Activated T-helper 1 cell treated with anti-CD3 and anti-CD28 coated beads, Interleukin-12 subunit alpha, Interleukin-12 subunit beta, Interleukin-2, Interleukin-4 antibody, amounts not matched to agents 30 ng/mL and 10 ng/mL and 1 ng/mL, durations not matched to agents 14 hours and 24 hours and 36 hours (primary cell): ENCODE data around the gene KTI12. TPM values are rescaled to one million over a fixed set of nuclear protein-coding genes. Genes with fewer than 3 reads are reported as not detected.
"Not testable (repeated sequence)": the region's sequence is repeated elsewhere in the genome, so short reads cannot be mapped to it uniquely, and the experiment has no call there.

ENCODE experiments used
- DNase-seq: peaks from one replicate; pipeline ENCODE4 v3.0.0; 2021; ENCODE audit warnings: low spot score
- H3K27ac Mint-ChIP-seq: one replicate; pipeline ENCODE4 v1.8.0; 2021; ENCODE audit warnings: mild to moderate bottlenecking, mixed read lengths
- H3K27me3 Mint-ChIP-seq: one replicate; pipeline ENCODE4 v1.8.0; 2022; ENCODE audit warnings: mild to moderate bottlenecking, moderate library complexity, mixed read lengths; ENCODE audit not compliant: insufficient read depth
- H3K36me3 Mint-ChIP-seq: one replicate; pipeline ENCODE4 v1.8.0; 2021; ENCODE audit warnings: low read depth, mixed read lengths
- H3K4me1 Mint-ChIP-seq: one replicate; pipeline ENCODE4 v1.8.0; 2021; ENCODE audit warnings: low read depth, mixed read lengths
- H3K4me3 Mint-ChIP-seq: one replicate; pipeline ENCODE4 v1.8.0; 2021; ENCODE audit warnings: mild to moderate bottlenecking, moderate library complexity, mixed read lengths
- H3K9me3 Mint-ChIP-seq: one replicate; pipeline ENCODE4 v1.8.0; 2021; ENCODE audit warnings: mixed read lengths
- intact Hi-C: fragments of 100-400 bp; cut with micrococcal nuclease; formaldehyde crosslinking; loops from one replicate; pipeline ENCODE4 v1.15.1; 2024
- total RNA-seq: library from RNA; stranded (reverse); gene quantifications from 2 replicates; pipeline ENCODE4 v1.2.3, GENCODE V29; 2022

KTI12 gene
- total RNA-seq, 1 donor from 2014 or later = 21.6 TPM

DNA sequence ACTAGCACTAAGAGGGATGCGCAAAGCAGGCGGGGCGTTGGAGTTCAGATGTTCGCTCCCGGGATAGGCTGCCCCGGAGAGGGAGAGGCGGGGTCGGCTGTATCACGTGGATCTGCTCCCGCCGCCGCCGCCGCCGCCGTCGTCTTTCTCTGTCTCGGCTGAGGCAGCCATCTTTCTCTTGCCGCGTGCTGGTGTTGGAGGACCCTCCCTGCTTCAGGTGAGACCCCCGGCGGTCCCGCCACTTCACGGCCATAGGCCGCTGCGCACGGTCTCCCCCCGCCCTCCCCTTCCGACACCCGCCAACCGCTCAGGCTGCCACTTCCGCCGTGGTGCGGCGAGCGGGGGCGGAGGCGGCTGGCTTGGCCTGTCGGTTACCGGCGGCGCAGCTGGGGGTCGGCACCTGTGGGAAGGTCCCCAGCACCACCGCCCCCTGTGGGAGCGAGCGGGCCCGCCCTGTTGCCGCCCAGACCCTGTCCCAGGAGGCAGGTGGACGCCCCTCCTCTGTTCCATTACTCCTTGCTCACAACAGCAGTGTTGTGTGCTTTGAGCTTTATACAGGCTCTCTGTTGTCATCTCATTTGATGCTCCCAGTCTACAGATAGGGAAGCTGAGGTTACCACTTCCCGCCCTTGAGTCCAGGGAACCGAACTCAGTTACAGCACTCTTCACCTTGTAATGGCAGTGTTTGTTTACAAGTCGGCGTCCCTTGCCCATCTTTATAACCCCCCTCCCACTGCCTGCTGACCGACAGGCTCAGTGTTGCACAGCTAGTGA, 22.7 kb upstream of the KTI12 start, which contains the start of gene BTF3L4:
Gene BTF3L4, plus strand, starts transcription at position 133 of the 774 bp plus-strand sequence. CDS start 3,553 bp downstream, outside the sequence.
- intact Hi-C loops = loop anchor here (1.0 to 10.0 kb wide), 16 partner anchors 23 to 1996 kb away; partner anchors contain the start of genes CC2D1B, CPT2, EPS15 and IFT25
- Mint-ChIP-seq H3K9me3 (no peaks in the 10 kb centered on the region), H3K27me3 (no peaks in the 10 kb centered on the region), H3K27ac (peak within 1 kb of the TSS; percentile 100), H3K4me1 (peaks cover 72% of the 10 kb centered on the region), H3K36me3 (peaks cover 26% of the 10 kb centered on the region), H3K4me3 (peak within 1 kb of the TSS; percentile 100)
- peak; percentile 92 for DNase-seq

DNA sequence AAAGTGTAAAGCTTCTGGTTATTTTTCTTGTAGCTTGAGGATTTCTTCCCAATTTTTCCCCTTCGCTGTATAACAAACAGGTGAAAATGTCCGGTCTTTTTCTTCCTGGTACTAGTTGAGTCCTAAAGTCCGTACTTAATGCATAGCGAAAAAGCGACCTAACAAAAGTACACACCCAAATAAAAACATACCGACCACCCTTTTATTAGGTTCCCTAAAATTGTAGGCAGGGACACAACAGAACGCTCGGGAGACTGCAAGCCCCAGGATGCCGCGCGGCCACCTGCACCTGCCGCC, 22.2 kb upstream of the KTI12 start:
- intact Hi-C loops = loop anchor here (1.0 to 10.0 kb wide), 16 partner anchors 23 to 1996 kb away; partner anchors contain the start of genes CC2D1B, CPT2, EPS15 and IFT25
- no peaks in the 10 kb centered on the region for H3K9me3 Mint-ChIP-seq
- DNase-seq = no peak
- peaks cover 25% of the 10 kb centered on the region for H3K36me3 Mint-ChIP-seq
- H3K27ac Mint-ChIP-seq = peak overlapping the region; percentile 100
- peaks cover 72% of the 10 kb centered on the region for H3K4me1 Mint-ChIP-seq
- peak overlapping the region; percentile 100 for H3K4me3 Mint-ChIP-seq
- no peaks in the 10 kb centered on the region for H3K27me3 Mint-ChIP-seq

DNA sequence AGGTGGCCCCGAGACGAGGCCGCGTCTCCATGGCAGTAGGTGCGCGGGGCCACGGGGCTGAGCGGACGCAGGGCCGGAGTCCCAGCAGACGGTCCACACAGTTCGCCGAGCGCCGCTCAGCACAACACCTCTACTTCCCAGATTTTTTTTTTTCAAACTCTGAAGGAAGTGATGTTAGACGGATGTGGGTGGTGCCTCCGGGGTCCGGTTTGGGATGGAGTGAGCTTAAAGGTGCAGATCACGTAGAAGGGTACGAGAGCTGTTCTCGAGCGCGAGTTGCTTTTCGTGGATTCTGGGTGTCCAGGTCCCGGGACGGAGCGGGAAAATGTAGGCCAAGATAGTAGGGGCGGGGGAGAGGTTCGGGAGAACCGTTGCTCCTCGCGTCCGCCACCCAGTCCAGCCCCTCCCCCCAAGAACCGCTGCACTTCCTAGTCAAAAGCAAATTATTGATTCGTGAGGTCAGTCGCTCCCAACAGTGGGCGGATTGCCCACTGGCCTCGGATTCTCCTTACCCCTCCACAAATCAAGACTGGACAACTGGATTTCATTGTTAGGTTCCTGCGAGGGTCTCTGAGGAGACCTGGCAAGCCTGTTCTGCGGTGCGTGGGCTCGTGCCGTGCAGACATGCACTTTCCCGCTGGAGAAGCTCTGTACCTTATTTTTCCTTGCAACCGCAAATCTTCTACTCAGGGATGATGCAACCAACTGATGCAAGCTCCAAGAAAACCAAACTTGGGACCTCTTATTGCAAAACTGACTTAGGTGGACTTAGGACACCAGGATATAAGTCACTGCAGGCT, 21.7 kb upstream of the KTI12 start, which contains the start of gene TXNDC12:
Gene TXNDC12, minus strand, starts transcription at position 126 of the 800 bp plus-strand sequence. Its CDS starts 95 bp downstream, at position 31.
- H3K9me3 Mint-ChIP-seq = no peaks in the 10 kb centered on the region
- peak within 1 kb of the TSS; percentile 100 for H3K4me3 Mint-ChIP-seq
- intact Hi-C loops = loop anchor here (5.0 to 10.0 kb wide), 7 partner anchors 438 to 1997 kb away; partner anchors contain the start of genes IFT25, LRRC42, MAGOH and OSBPL9
- peak within 1 kb of the TSS; percentile 100 for H3K27ac Mint-ChIP-seq
- H3K4me1 Mint-ChIP-seq = peaks cover 71% of the 10 kb centered on the region
- DNase-seq = peak; percentile 76
- H3K36me3 Mint-ChIP-seq = peaks cover 21% of the 10 kb centered on the region
- no peaks in the 10 kb centered on the region for H3K27me3 Mint-ChIP-seq

DNA sequence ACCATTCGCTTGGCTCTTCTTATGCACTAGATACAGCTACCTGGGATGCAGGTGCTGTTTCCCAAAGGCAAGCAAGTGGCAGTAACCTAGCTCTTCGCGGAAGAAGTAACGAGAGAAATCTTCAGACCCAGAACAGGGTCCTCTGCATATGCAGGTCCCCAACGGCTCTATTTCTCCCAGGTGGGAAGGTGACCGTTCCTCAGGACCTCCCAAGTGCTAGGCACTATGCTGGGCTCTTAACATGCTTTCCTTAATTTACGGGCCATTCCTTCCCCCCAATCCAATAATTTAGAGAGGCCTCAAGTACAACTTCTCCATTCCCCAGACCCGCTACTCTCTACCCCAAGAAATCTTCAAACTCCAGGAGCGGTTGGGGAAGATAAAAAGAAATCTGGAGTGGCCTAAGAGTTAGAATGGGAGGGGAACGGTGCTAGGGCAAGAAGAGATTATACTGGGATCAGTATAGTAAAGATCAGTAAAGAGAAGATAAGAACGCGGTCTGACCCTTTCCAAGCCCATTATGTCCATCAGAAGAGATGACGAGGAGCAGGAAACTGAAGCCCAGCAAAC, 21.0 kb upstream of the KTI12 start:
- Mint-ChIP-seq H3K36me3 (peaks cover 24% of the 10 kb centered on the region), H3K4me1 (peaks cover 68% of the 10 kb centered on the region), H3K9me3 (no peaks in the 10 kb centered on the region), H3K4me3 (peak overlapping the region; percentile 100), H3K27ac (peak overlapping the region; percentile 100), H3K27me3 (no peaks in the 10 kb centered on the region)
- DNase-seq = no peak
- intact Hi-C loops = loop anchor here (5.0 to 10.0 kb wide), 7 partner anchors 437 to 1998 kb away; partner anchors contain the start of genes IFT25, LRRC42, MAGOH and OSBPL9

DNA sequence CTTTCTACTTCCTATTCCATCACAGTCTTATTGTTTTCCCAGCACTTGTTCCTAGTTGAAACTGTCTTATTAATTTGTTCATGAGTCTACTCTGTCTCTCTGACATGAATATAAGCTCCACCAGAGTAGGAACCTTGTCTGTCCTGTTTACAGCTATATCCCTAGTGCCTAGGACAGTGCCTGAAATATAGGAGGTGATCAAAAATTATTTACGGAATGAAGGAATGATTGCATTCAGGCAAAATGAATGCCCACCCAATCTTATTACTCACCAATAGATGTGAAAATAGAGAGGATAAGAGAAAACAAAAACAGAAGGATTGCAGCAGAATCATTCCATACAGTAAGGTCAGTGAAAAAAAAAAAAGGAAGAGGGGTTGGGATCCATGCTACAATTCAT, 20.3 kb upstream of the KTI12 start:
- Mint-ChIP-seq H3K4me3 (peak overlapping the region; percentile 100), H3K27me3 (no peaks in the 10 kb centered on the region), H3K9me3 (no peaks in the 10 kb centered on the region), H3K36me3 (peaks cover 20% of the 10 kb centered on the region), H3K4me1 (peaks cover 62% of the 10 kb centered on the region), H3K27ac (no peak overlapping the region)
- DNase-seq = no peak
- intact Hi-C loops = loop anchor here (10.0 kb wide), 2 partner anchors 581 to 1891 kb away; partner anchors contain the start of genes IFT25, LRRC42 and SHISAL2A

DNA sequence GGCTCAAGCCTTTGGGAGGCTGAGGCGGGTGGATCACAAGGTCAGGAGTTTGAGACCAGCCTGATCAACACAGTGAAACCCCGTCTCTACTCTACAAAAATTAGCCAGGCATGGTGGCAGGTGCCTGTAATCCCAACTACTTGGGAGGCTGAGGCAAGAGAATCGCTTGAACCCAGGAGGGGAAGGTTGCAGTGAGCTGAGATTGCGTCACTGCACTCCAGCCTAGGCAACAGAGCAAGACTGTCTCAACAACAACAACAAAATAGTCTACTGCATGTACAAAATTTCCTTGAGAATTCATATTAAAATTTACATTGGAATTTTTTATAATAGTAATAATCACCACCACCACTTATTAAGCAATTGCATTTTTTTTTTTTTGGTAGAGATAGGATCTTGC, 15.7 kb upstream of the KTI12 start:
- H3K4me1 Mint-ChIP-seq = peaks cover 35% of the 10 kb centered on the region
- H3K36me3 Mint-ChIP-seq = peaks cover 31% of the 10 kb centered on the region
- H3K4me3 Mint-ChIP-seq, H3K9me3 Mint-ChIP-seq, H3K27me3 Mint-ChIP-seq, intact Hi-C loops, DNase-seq, H3K27ac Mint-ChIP-seq: not testable (repeated sequence)

DNA sequence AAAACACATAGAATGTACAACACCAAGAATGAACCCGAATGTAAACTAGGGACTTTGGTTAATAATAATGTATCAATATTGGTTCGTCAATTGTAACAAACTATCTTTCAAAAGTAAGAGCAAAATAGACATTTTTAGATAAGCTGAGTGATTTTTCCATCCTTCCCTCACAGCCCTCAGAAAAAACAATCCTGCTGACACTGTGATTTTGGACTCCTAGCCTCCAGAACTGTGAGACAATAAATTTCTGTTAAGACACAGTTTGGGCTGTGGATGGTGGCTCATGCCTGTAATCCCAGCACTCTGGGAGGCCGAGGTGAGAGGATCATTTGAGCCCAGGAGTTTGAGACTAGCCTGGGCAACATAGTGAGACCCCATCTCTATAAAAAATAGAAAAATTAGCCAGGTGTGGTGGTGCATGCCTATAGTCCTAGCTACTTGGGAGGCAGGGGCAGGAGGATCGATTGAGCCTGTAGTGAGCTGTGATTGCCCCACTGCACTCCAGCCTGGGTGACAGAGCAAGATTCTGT, 12.1 kb upstream of the KTI12 start:
- H3K27ac Mint-ChIP-seq, H3K9me3 Mint-ChIP-seq, intact Hi-C loops, H3K27me3 Mint-ChIP-seq, H3K4me3 Mint-ChIP-seq, DNase-seq: not testable (repeated sequence)
- peaks cover 21% of the 10 kb centered on the region for H3K36me3 Mint-ChIP-seq
- peaks cover 12% of the 10 kb centered on the region for H3K4me1 Mint-ChIP-seq

DNA sequence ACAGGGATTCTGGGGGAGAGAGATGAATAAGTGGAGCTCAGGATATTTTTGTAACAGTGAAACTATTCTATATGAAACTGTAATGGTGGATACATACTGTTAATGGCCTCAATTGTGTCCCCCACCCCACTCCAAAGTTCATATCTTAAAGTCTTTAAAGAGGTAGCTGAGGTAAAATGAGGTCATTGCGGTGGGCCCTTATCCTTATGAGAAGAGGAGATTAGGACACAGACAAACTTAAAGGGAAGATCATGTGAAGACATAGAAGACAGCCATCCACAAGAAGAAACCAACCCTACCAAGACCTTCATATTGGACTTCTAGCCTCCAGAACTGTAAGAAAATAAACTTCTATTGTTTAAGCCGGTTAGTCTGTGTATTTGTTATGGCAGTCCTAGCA, 11.6 kb upstream of the KTI12 start:
- Mint-ChIP-seq H3K36me3 (peaks cover 19% of the 10 kb centered on the region), H3K27me3 (no peaks in the 10 kb centered on the region), H3K9me3 (no peaks in the 10 kb centered on the region), H3K4me1 (peaks cover 10% of the 10 kb centered on the region), H3K27ac (no peak overlapping the region), H3K4me3 (no peak overlapping the region)
- DNase-seq = no peak
- intact Hi-C loops = no loop called here

DNA sequence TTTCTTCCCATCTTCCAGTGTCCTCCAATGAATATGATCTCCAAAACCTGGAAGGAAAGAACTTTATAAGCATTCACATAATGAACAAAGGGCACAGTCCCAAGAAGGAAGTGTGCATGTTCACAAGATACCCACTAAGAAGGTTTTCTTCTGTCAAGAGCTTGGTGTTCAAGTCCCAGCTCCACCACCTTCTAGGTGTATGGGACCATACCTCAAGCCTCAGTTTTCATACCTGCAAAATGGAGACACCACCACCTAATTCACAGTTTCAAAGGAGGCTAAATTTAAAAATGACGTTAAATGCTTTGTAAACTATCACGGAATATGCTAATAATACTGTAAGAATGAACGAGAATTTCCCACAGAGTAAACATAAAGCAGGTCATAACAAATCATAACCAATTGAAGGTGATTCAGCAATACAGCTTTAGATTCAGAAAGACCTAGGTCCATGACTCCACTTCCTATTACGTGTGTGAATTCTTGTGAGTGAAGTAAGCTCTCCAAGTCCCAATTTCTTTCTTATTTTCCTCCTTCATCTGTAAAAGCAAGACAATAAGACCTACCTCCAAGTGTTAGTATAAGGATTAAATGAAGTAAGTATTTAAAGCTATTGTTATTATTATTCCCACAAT, 8.1 kb upstream of the KTI12 start:
- Mint-ChIP-seq H3K36me3 (peaks cover 21% of the 10 kb centered on the region), H3K9me3 (no peaks in the 10 kb centered on the region), H3K27ac (no peak overlapping the region), H3K4me1 (no peaks in the 10 kb centered on the region), H3K27me3 (no peaks in the 10 kb centered on the region), H3K4me3 (no peak overlapping the region)
- no peak for DNase-seq
- intact Hi-C loops = no loop called here

DNA sequence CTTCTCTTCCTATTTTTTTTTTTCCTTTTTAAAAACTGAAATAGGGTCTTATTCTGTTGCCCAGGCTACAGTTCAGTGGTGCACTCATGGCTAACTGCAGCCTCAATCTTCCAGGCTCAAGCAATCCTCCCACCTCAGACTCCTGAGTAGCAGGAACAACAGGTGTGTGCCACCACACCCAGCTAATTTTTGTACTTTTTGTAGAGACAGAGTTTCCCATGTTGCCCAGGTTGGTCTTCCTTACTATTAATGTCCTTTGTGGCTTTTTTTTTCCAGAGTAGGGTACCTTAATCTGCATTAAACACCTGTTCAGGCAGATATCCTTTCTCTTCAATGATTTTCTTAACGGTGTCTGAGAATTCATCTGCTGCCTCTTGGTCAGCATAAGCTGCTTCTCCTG, 4.3 kb upstream of the KTI12 start:
- H3K27me3 Mint-ChIP-seq = no peaks in the 10 kb centered on the region
- no peak for DNase-seq
- peaks cover 21% of the 10 kb centered on the region for H3K36me3 Mint-ChIP-seq
- H3K9me3 Mint-ChIP-seq = no peaks in the 10 kb centered on the region
- H3K4me3 Mint-ChIP-seq = no peak overlapping the region
- no peak overlapping the region for H3K27ac Mint-ChIP-seq
- H3K4me1 Mint-ChIP-seq = peaks cover 8% of the 10 kb centered on the region
- intact Hi-C loops = loop anchor here (10.0 kb wide), 1 partner anchor 803 kb away; the partner anchor contains the start of gene RNF11

DNA sequence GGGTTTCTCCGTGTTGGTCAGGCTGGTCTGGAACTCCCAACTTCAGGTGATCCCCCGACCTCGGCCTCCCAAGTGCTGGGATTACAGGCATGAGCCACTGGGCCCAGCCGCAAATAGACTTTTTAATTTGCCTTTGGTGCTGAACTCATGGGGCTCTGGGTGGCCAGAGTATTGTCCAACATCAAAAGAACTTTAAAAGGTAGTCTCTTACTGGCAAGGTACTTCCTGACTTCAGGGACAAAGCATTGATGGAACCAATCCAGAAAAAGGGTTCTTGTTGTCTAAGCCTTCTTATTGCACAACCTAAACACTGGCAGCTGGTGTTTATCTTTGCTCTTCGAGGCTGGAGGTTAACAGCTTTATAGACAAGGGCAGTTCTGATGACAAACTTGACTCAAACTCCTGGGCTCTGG, 3.8 kb upstream of the KTI12 start:
- Mint-ChIP-seq H3K4me1 (peaks cover 9% of the 10 kb centered on the region), H3K36me3 (peaks cover 23% of the 10 kb centered on the region), H3K9me3 (no peaks in the 10 kb centered on the region), H3K27ac (no peak overlapping the region), H3K27me3 (no peaks in the 10 kb centered on the region), H3K4me3 (no peak overlapping the region)
- DNase-seq = no peak
- intact Hi-C loops = loop anchor here (10.0 kb wide), 1 partner anchor 803 kb away; the partner anchor contains the start of gene RNF11

DNA sequence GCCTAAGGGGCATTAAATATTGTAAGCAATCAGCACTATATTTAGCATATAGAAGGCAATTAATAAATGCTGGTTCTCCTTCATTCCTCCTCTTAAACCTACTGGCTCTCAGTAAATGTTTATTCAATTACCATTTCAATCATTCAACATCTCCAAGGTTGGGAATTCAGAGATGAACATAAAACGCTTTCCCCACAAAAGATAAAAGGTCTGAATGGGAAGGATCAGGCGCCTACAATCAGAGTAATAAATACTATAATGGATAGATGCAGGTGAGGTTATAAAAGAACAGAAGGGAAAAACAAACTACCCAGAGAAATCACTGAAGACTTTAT, 407 bp upstream of the KTI12 start:
- intact Hi-C loops = loop anchor here (5.0 to 10.0 kb wide), 2 partner anchors 668 to 799 kb away; partner anchors contain the start of gene RNF11

More for the DNA sequence above, 407 bp upstream of the KTI12 start:
- H3K4me3 Mint-ChIP-seq = peak overlapping the region; percentile 93
- H3K9me3 Mint-ChIP-seq = no peaks in the 10 kb centered on the region
- H3K27ac Mint-ChIP-seq = peak overlapping the region; percentile 89
- no peaks in the 10 kb centered on the region for H3K27me3 Mint-ChIP-seq
- peaks cover 39% of the 10 kb centered on the region for H3K4me1 Mint-ChIP-seq
- no peak for DNase-seq
- peaks cover 45% of the 10 kb centered on the region for H3K36me3 Mint-ChIP-seq
